Measurements from ENCODE around the gene CHST8. TPM values are rescaled to one million over a fixed set of nuclear protein-coding genes. Genes with fewer than 3 reads are reported as not detected.
"Not testable (repeated sequence)": the region's sequence is repeated elsewhere in the genome, so short reads cannot be mapped to it uniquely, and the experiment has no call there.

The CHST8 gene
- total RNA-seq, 1 donor from 2014 or later: 0.96 TPM

DNA sequence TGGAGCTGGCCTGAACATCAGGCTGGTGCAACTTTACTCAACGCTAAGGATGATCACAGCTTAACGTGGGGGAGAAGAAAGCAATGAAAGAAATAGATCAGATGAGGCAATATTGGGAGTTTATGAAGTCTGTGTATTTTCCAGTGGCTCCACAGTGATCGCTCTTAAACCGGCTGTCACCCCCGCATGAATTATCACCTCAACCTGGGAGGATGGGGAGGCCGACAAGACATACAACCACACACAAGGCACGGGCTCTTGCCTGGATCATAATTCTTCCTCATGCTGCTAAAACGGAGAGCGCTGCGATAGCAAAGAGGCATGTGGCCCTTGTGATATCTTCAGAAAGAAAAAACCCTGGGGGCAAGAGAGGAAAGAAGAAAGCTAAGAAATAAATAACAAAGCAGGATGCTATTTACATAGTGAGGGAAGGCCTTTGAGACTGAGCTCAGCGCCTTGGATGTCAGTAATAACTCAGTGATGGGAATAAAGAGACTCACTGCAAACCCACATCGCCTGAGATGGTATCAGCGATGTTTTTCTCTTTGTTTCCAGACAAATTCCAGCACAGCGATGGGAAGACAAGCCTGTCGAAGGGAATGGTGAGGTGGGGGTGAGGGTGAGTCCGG lies 19.1 kb upstream of the CHST8 start:
- Mint-ChIP-seq H3K27ac (ENCODE audit: unreplicated experiment) (no peak overlapping the region), H3K9me3 (peaks cover 13% of the 10 kb centered on the region), H3K4me1 (no peaks in the 10 kb centered on the region), H3K36me3 (ENCODE audit: low read depth) (peaks cover 8% of the 10 kb centered on the region), H3K4me3 (no peak overlapping the region), H3K27me3 (ENCODE audit: low read depth) (peaks cover 29% of the 10 kb centered on the region)
- DNase-seq (ENCODE audit: low read depth, low spot score): no peak
- TF ChIP-seq, protein P1, sequence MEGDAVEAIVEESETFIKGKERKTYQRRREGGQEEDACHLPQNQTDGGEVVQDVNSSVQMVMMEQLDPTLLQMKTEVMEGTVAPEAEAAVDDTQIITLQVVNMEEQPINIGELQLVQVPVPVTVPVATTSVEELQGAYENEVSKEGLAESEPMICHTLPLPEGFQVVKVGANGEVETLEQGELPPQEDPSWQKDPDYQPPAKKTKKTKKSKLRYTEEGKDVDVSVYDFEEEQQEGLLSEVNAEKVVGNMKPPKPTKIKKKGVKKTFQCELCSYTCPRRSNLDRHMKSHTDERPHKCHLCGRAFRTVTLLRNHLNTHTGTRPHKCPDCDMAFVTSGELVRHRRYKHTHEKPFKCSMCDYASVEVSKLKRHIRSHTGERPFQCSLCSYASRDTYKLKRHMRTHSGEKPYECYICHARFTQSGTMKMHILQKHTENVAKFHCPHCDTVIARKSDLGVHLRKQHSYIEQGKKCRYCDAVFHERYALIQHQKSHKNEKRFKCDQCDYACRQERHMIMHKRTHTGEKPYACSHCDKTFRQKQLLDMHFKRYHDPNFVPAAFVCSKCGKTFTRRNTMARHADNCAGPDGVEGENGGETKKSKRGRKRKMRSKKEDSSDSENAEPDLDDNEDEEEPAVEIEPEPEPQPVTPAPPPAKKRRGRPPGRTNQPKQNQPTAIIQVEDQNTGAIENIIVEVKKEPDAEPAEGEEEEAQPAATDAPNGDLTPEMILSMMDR (conservative IDR thresholded peaks at IDR 0.05): no peak

DNA sequence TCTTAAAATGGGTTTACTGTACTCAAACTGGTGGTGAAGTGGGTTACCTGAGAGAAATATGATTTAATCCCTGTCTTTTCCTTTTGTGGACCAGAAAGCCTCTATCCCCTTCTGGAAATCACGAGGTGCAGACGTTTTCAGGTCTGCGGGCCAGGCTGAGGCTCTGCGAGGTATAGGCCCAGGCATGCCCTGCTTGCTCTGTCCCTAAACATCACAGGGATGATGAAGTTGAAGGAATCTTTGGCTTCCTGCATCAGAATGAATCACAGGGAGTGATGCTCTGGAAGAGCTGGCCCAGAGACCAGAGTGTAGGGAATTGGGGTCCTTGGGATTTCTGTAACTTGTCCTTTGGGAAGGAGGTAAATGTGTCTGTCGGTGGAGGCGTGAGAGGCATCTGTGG lies 18.4 kb upstream of the CHST8 start:
- no peak for DNase-seq (ENCODE audit: low read depth, low spot score)
- no peaks in the 10 kb centered on the region for H3K4me1 Mint-ChIP-seq
- peaks cover 8% of the 10 kb centered on the region for H3K36me3 Mint-ChIP-seq (ENCODE audit: low read depth)
- H3K4me3 Mint-ChIP-seq: no peak overlapping the region
- peaks cover 16% of the 10 kb centered on the region for H3K9me3 Mint-ChIP-seq
- TF ChIP-seq, protein P1 (conservative IDR thresholded peaks at IDR 0.05): no peak
- peaks cover 34% of the 10 kb centered on the region for H3K27me3 Mint-ChIP-seq (ENCODE audit: low read depth)
- H3K27ac Mint-ChIP-seq (ENCODE audit: unreplicated experiment): no peak overlapping the region

DNA sequence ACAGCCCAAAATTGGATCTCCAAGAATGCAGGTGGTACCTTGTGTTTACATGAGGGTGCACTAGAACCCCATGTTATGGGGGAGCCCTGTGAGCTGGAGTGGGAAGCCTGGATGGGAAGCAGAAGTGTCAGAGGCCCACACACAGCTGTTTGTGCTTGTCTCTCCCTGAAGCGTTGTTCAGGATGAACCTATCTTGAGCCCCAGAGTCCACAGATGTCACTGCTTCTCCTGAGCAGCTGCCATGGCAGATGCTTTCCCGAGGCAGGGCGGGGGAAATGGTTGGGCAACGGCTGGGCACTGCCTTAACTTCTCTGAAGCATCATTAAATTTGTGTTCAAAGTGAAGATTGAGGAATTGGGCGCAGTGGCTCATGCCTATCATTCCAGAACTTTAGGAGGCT lies 17.1 kb upstream of the CHST8 start:
- Mint-ChIP-seq H3K4me3 (no peak overlapping the region), H3K9me3 (peaks cover 10% of the 10 kb centered on the region), H3K4me1 (no peaks in the 10 kb centered on the region), H3K27me3 (ENCODE audit: low read depth) (peaks cover 39% of the 10 kb centered on the region), H3K36me3 (ENCODE audit: low read depth) (peaks cover 4% of the 10 kb centered on the region), H3K27ac (ENCODE audit: unreplicated experiment) (no peak overlapping the region)
- TF ChIP-seq, protein P1 (conservative IDR thresholded peaks at IDR 0.05): no peak
- no peak for DNase-seq (ENCODE audit: low read depth, low spot score)

DNA sequence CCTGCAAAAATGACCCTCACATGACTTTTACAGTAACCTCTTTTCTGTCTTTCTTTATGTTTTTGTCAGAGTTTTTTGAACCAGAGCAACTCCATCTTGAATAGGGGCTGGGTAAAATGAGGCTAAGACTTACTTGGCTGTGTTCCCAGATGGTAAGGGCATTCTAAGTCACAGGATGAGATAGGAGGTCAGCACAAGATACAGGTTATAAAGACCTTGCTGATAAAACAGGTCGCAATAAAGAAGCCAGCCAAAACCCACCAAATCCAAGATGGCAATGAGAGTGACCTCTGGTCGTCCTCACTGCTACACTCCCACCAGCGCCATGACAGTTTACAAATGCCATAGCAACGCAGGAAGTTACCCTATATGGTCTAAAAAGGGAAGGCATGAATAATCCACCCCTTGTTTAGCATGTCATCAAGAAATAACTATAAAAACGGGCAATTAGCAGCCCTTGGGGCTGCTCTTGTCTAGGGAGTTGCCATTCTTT lies 15.9 kb upstream of the CHST8 start:
- DNase-seq (ENCODE audit: low read depth, low spot score); H3K9me3 Mint-ChIP-seq; H3K4me3 Mint-ChIP-seq; H3K4me1 Mint-ChIP-seq; H3K36me3 Mint-ChIP-seq (ENCODE audit: low read depth); H3K27ac Mint-ChIP-seq (ENCODE audit: unreplicated experiment): not testable (repeated sequence)
- peaks cover 48% of the 10 kb centered on the region for H3K27me3 Mint-ChIP-seq (ENCODE audit: low read depth)

DNA sequence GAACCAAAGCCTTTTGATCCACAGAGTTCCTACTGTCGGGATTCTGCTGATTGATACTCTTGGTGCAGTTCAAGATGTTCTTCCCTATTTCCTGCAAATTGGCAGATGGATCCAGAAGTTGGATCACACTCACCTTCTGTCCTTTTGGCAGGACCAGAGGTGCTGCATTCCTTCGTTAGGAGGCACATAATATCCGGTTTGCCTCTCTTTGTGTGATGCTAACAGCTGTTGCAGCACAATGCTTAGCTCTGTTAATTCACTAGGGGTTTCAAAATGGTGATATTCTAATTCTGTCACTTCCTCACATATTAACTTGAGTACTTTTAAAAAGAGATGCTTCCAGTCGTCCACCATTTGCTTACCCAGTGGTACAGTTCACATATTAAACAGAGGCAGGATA lies 15.2 kb upstream of the CHST8 start:
- H3K4me3 Mint-ChIP-seq: no peak overlapping the region
- H3K36me3 Mint-ChIP-seq (ENCODE audit: low read depth): no peaks in the 10 kb centered on the region
- no peak overlapping the region for H3K27ac Mint-ChIP-seq (ENCODE audit: unreplicated experiment)
- peaks cover 4% of the 10 kb centered on the region for H3K9me3 Mint-ChIP-seq
- no peak for DNase-seq (ENCODE audit: low read depth, low spot score)
- TF ChIP-seq, protein P1 (conservative IDR thresholded peaks at IDR 0.05): no peak
- peaks cover 56% of the 10 kb centered on the region for H3K27me3 Mint-ChIP-seq (ENCODE audit: low read depth)
- H3K4me1 Mint-ChIP-seq: no peaks in the 10 kb centered on the region

DNA sequence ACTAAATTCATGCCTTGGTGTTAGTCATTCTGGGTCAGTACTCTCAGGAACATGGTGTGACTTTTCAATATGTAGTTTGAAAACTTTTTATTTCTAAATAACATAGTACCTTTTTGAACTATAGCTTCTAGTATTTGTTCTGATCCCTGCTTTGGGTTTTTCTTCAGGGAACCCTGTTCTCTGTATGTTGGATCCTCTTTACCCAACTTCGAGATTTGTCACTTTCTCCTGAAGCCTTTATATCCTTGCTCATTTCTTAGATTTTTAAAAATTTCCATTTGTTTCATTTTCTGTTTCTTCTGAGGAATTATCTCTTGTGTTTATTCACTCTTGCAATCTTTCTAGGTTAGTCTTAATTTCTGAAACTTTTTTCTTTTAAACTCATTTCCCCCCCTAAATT lies 12.4 kb upstream of the CHST8 start:
- Mint-ChIP-seq H3K4me3 (no peak overlapping the region), H3K4me1 (no peaks in the 10 kb centered on the region), H3K27ac (ENCODE audit: unreplicated experiment) (no peak overlapping the region), H3K27me3 (ENCODE audit: low read depth) (peaks cover 73% of the 10 kb centered on the region), H3K36me3 (ENCODE audit: low read depth) (no peaks in the 10 kb centered on the region), H3K9me3 (peaks cover 3% of the 10 kb centered on the region)
- DNase-seq (ENCODE audit: low read depth, low spot score): no peak
- TF ChIP-seq, protein P1 (conservative IDR thresholded peaks at IDR 0.05): no peak

Data from neural crest cell (in vitro differentiated cells).